A549 (cell line): ENCODE results near the gene BMI1.

Source experiments
- BHLHE40 ChIP-seq: IDR thresholded peaks from 2 replicates; pipeline ENCODE4 v1.6.1; 2012; ENCODE audit warnings: low read depth, low read length, inconsistent platforms
- HDAC2 ChIP-seq: fragments of 200-600 bp; sonication (generic); IDR thresholded peaks from 2 replicates; pipeline ENCODE4 v1.6.1; 2016
- MYC ChIP-seq: IDR thresholded peaks from 2 replicates; pipeline ENCODE4 v1.6.1; 2012; ENCODE audit warnings: mild to moderate bottlenecking, inconsistent platforms, low read length, improper control_type of control experiment, borderline replicate concordance
- NR3C1 ChIP-seq: fragments of >200 bp; sonication (Bioruptor Twin); formaldehyde crosslinking; IDR thresholded peaks from 3 replicates; pipeline ENCODE4 v1.6.1; 2017
- POLR2AphosphoS2 ChIP-seq: conservative IDR thresholded peaks from 2 replicates; pipeline ENCODE4 v1.6.1; 2012; ENCODE audit warnings: low read length, improper control_type of control experiment, inconsistent platforms
- RAD21 ChIP-seq, 2 experiments: fragments of >200 bp in 1 of 2; sonication (Bioruptor Twin) in 1 of 2; formaldehyde crosslinking in 1 of 2; IDR thresholded peaks in 1 of 2; conservative IDR thresholded peaks in 1 of 2; 2 replicates in 1 of 2; 3 replicates in 1 of 2; pipeline ENCODE4 v1.6.1; 2012 to 2018; ENCODE audit warnings: inconsistent platforms in 1 of 2
- RCOR1 ChIP-seq: fragments of 150-350 bp; IDR thresholded peaks from 2 replicates; pipeline ENCODE4 v1.6.1; 2014; ENCODE audit warnings: antibody characterized with exemption, low read length, low read depth
- RFX5 ChIP-seq: fragments of 450-650 bp; IDR thresholded peaks from 2 replicates; pipeline ENCODE4 v1.7.1; 2014; ENCODE audit warnings: antibody characterized with exemption, mild to moderate bottlenecking, moderate library complexity
- ZC3H11A ChIP-seq: fragments of 450-650 bp; IDR thresholded peaks from 2 replicates; pipeline ENCODE4 v1.6.1; 2014; ENCODE audit warnings: antibody characterized with exemption, mild to moderate bottlenecking
- ZFP36 ChIP-seq: fragments of 450-650 bp; IDR thresholded peaks from 2 replicates; pipeline ENCODE4 v1.6.1; 2014; ENCODE audit warnings: borderline replicate concordance; ENCODE audit not compliant: partially characterized antibody
- TF ChIP-seq, protein P1 (sequence below): fragments of >200 bp; sonication (Bioruptor Twin); formaldehyde crosslinking; IDR thresholded peaks from 3 replicates; pipeline ENCODE4 v1.5.1; 2016
- TF ChIP-seq, protein P2 (sequence below): fragments of 200-600 bp; sonication (generic); IDR thresholded peaks from 2 replicates; pipeline ENCODE4 v1.6.1; 2016; ENCODE audit warnings: antibody characterized with exemption, mild to moderate bottlenecking, moderate library complexity

DNA sequence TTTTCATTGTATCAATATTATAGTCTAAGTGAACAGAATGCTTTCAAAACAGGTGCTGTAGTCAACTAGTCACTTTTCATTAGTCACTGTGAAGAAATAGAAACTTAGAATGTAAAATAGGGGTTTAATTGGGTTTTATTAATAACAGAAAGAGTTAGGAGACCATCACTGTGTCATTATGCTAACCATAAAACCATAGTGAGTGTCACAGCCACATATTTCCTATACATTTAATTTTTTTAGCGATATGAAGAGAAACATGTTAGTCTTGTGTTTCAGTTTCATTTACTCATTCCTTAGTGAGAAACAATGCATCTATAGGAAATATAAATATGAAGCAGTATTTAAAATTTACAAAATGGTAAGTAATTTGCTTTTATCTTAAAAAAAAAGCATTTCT, 46.6 kb downstream of the BMI1 start:
- TF ChIP-seq MYC (no peak), BHLHE40 (no peak), ZFP36 (no peak), POLR2AphosphoS2 (no peak), RCOR1 (no peak), NR3C1 (no peak), RFX5 (no peak), ZC3H11A (no peak), RAD21 (conservative IDR thresholded peaks at IDR 0.05 in 1 of 2, IDR thresholded peaks at IDR 0.05 in 1 of 2) (no peak), HDAC2 (no peak)
- TF ChIP-seq, protein P1, sequence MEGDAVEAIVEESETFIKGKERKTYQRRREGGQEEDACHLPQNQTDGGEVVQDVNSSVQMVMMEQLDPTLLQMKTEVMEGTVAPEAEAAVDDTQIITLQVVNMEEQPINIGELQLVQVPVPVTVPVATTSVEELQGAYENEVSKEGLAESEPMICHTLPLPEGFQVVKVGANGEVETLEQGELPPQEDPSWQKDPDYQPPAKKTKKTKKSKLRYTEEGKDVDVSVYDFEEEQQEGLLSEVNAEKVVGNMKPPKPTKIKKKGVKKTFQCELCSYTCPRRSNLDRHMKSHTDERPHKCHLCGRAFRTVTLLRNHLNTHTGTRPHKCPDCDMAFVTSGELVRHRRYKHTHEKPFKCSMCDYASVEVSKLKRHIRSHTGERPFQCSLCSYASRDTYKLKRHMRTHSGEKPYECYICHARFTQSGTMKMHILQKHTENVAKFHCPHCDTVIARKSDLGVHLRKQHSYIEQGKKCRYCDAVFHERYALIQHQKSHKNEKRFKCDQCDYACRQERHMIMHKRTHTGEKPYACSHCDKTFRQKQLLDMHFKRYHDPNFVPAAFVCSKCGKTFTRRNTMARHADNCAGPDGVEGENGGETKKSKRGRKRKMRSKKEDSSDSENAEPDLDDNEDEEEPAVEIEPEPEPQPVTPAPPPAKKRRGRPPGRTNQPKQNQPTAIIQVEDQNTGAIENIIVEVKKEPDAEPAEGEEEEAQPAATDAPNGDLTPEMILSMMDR, result no peak
- TF ChIP-seq, protein P2, sequence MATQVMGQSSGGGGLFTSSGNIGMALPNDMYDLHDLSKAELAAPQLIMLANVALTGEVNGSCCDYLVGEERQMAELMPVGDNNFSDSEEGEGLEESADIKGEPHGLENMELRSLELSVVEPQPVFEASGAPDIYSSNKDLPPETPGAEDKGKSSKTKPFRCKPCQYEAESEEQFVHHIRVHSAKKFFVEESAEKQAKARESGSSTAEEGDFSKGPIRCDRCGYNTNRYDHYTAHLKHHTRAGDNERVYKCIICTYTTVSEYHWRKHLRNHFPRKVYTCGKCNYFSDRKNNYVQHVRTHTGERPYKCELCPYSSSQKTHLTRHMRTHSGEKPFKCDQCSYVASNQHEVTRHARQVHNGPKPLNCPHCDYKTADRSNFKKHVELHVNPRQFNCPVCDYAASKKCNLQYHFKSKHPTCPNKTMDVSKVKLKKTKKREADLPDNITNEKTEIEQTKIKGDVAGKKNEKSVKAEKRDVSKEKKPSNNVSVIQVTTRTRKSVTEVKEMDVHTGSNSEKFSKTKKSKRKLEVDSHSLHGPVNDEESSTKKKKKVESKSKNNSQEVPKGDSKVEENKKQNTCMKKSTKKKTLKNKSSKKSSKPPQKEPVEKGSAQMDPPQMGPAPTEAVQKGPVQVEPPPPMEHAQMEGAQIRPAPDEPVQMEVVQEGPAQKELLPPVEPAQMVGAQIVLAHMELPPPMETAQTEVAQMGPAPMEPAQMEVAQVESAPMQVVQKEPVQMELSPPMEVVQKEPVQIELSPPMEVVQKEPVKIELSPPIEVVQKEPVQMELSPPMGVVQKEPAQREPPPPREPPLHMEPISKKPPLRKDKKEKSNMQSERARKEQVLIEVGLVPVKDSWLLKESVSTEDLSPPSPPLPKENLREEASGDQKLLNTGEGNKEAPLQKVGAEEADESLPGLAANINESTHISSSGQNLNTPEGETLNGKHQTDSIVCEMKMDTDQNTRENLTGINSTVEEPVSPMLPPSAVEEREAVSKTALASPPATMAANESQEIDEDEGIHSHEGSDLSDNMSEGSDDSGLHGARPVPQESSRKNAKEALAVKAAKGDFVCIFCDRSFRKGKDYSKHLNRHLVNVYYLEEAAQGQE, result no peak
